ENCODE measurements around the gene IFNAR1.

DNA sequence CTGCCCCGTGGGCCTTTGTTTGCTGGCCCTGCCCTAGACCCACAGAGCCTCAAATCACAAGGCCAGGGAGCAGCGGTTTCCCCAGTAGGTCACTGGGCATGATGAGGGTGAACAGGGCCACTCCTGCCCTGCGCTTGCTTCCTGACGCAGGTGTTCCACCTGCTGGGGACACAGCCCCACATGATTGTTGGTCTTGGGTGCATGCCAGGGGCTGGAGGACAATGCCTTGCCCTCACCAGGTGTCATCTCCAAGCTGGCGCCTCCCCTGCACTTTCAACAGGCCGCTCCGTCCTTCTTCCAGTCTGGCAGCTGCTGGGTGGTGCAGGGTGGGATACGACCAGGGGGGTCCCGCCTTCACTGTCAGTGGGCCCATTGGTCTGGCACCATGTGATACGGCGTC lies 34.3 kb upstream of the IFNAR1 start:
- no peak for TF ChIP-seq POLR2A (IDR thresholded peaks at IDR 0.05; ENCODE audit: low read depth, low read length)
- no peak for TF ChIP-seq POLR2AphosphoS5 (IDR thresholded peaks at IDR 0.05; ENCODE audit: low read depth, low read length)
- no peak for TF ChIP-seq TAF1 (IDR thresholded peaks at IDR 0.05; ENCODE audit: low read depth, low read length)
- no peak for TF ChIP-seq SPI1 (IDR thresholded peaks at IDR 0.05; ENCODE audit: low read depth, low read length)
- no peak for TF ChIP-seq POU2F2 (IDR thresholded peaks at IDR 0.05; ENCODE audit: low read depth, low read length)
- no peak for TF ChIP-seq PAX5 (IDR thresholded peaks at IDR 0.05; ENCODE audit: insufficient read depth, low read length, severe bottlenecking)
